Hematopoietic multipotent progenitor cell treated with erythropoietin and hydrocortisone succinate and interleukin-3 and kit ligand, for 8 days (in vitro differentiated cells): ENCODE data around the gene SPEF2.
A peak's percentile ranks its signal among the peaks of the same experiment; 100 is the strongest.

Experiments
- DNase-seq: peaks from one replicate; pipeline ENCODE4 v3.0.0-alpha.2; 2015

The SPEF2 gene

GRCh38 chr5:35789732-35790456, 172.2 kb downstream of the SPEF2 start:
- DNase-seq, result no peak

GRCh38 chr5:35790457-35790822, 172.8 kb downstream of the SPEF2 start:
- no peak for DNase-seq

DNA sequence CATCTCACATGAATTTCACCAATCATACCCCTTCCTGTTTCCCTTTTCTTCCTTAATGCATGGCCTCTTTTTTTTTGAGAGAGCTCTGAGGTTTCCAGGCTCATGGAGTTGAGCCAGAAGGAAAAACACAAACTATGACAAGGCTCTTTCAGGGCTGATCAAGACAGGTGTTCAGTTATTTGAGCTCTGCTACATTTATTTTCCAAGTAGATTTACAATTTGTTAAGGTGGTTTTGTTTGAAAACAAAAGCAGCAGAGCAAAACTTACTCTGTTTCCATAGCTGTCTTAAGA, 176.6 kb downstream of the SPEF2 start:
- DNase-seq, result no peak

DNA sequence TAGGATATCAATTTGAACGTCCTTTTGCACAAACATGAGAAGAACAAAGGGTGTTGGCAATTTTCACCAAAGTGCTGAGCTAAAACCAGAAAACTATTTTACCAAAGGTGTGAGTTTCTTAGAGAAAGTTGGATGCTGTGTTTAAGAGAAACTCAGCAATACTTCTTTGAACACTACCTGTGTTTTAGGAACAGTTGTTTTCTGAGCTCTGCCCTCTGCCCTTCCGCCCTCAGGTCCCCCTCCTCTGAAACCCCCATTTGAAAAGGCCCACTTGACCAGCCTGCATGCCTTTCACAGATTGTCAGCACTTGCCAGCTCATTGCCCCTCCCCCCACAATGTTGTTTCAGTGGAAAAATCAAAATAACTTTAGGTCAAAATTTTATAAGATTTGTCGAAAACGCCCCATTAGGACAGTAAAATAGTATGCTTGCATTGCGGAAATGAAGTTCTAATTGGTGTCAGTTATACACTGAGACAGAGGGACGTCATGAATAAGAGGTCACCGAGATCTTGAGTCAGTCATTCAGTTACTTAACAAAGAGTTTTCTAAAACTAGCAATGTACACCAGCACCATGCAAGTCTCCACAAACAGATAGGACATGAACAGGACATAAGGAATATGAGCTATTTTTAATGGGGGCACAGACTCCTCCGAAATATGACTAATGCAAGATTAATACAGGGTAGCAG, 177.2 kb downstream of the SPEF2 start:
- no peak for DNase-seq

DNA sequence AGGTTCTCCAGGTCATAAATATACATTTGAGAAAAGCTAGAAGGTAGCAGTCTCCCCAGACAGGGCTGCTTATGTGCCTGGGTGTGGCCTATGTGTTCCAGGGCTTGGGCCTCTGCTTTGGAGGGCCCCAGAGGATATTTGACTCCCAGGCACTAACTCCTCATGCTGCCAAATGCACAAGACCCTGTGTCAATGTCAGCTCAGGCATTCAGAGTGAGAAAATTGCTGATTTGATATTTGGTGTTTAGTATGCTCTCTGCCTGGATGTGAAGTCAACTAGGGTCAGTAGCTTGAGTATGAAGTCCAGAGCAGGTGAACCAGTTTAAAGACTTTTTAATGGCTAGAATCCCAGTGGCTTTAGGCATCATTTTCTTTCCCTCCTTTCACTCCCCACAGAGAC, 181.5 kb downstream of the SPEF2 start:
- DNase-seq, result no peak

- no peak for DNase-seq
Observed at GRCh38 chr5:35799753-35800152, 182.1 kb downstream of the SPEF2 start.

DNA sequence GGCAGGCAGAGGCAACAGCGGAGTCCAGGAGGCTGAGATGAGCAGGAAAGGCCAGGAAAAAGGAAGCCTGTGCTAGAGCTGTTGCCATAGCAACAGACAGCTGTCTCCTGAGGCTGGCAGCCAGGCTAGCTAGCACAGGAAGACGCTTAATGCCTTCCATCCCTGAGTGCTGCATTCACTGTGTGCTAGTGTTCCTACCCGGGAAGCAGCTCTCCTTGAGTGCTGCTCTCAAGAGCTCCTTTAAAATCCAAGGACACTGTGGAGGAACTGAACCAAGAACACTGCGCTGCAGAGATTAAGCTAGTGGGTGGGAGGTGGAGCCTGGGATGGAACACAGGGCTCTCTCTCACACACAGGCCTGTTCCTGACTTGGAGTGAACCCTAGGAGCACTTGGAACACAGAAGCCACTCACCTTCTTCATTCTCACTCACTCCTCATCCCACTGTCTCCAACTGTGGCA, 185.6 kb downstream of the SPEF2 start:
- DNase-seq, result no peak

- peak; percentile 6 for DNase-seq
Observed at GRCh38 chr5:35804201-35804653, 186.6 kb downstream of the SPEF2 start.

DNA sequence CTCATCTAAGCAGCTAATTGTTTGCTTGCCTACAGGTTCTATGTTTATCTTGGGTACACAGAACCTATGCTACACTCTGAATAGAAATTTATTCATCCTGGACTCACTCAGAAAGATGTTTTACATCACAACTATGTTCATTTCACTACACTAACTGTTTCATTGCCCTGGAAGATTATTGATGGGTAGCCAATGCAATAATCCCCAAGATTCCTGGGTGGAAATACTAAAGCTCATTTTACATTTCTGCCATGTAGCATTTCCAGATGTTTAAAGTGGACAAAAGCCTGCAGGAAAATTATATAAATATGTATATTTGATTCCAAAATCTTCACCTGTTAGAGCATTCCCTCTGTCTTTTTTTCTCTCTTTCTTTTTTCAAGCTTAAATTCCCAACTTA, 187.2 kb downstream of the SPEF2 start:
- no peak for DNase-seq

GRCh38 chr5:35810601-35811000, 192.9 kb downstream of the SPEF2 start:
- DNase-seq, result no peak

DNA sequence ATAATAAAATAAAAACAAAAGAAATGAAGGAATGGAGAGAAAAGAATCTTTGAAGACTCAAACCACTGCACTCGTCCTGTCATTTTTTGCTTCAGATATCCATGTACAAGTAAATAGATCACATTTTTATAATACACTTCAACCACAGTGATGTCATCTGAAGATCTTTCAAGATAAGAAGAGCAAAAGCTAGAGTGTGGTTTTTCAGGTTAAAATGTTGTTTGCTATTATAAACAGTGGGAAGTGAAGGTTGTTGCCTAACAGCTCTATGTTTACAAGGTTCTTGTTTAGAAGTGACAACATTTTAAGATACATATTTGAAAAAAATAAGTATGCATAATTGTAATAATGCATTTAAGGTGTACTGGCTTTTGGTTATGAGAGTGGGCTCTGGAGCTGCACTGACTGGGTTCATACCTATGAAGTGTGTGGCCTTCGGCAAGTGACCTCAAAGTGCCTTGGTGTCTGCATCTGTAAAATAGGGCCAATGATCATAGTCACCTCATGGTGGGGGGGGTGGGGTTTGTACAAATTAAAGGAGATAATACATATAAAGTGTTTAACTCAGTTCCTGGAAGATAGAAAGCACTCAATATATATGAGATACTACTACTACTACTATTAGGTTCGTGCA, 193.6 kb downstream of the SPEF2 start:
- DNase-seq, result no peak

DNA sequence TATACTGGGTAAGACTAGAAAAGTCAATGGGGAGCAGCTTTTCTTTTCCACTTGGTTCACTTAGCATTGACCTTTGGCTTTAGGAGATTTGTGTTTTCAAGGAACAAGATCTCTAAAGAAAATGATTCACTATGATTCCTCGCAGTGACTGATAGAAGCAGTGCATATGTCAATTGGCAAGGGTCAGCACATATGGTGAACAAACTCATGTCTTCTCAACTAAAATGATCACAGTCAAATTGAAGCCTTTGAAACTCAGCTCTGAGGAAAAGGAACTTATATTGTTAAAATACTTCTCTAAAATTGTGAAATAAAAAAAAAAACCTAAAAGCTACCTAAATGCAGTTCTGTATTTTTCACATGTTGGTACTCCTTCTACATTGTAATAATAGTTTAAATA, 195.9 kb downstream of the SPEF2 start:
- no peak for DNase-seq

GRCh38 chr5:35815089-35815936, 197.7 kb downstream of the SPEF2 start:
- DNase-seq, result peak; percentile 50

GRCh38 chr5:35816881-35817521, 199.3 kb downstream of the SPEF2 start:
- no peak for DNase-seq

- no peak for DNase-seq
Observed at GRCh38 chr5:35819026-35819425, 201.4 kb downstream of the SPEF2 start.

DNA sequence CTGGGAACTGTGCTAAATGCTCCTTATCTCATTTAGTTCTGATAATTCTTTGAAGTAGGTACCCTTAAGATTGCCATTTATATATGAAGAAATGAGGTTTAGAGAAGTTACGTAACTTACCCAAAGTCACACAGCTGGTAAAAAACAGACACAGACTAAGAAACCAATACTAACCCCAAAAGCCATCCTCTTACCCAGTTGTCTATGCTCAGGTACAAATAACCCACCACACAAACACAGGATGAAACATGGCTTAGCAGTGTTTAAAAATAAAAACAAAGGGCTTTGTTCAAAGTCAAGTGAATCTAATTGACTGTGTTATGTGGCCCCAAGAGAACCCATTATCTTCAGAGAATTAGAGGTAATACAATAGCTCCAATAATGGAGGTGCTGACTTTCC, 202.0 kb downstream of the SPEF2 start:
- DNase-seq, result no peak

- DNase-seq, result no peak
Observed at GRCh38 chr5:35820735-35821134, 203.1 kb downstream of the SPEF2 start.

- no peak for DNase-seq
Observed at GRCh38 chr5:35821513-35821912, 203.8 kb downstream of the SPEF2 start.

DNA sequence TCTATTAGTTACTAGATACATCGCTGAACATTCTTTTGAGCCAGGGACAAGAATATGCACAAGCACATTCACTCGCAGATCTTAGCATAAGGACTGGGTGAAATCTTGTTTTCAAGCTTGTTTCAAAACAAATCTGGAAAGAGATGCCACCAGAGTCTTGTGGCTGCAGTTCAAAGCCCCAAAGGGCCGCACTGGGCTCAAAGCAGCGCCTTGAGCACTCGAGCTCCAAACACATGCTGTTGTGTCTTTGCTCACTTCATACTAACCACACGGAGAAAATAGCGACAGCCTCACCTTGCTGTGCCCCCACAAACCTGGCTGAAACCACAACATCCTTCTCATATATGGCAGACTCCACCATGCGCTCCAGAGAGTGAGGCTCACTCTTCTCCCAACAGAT, 204.8 kb downstream of the SPEF2 start:
- no peak for DNase-seq

DNA sequence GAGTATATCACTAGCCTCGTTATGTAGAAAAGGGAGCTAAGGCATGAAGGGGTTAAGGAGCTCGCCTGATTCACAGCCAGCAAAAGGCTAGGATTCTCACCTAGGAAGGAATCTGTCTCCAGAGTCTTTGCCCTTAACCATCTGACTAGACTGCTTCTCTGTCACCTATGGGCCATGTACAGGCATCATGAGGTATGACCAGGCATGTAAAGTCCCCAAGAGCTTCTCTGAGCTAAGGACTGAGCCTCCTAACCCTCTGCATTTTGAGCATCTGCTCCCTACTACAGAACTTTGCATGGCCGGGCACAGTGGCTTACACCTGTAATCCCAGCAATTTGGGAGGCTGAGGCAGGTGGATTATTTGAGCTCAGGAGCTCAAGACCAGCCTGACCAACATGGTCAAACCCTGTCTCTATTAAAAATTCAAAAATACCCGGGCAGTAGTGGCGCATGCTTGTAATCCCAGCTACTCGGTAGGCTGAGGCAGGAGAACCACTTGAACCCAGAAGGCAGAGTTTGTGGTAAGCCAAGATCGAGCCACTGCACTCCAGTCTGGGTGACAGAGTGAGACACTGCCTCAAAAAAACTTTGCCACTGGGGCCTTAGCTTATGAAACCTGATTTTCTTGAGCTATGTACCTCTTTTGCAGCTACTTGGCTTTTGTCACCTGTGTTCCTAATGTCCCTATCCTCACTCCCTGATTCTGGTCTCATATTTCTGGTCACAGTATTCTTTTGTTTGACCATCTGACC, 205.9 kb downstream of the SPEF2 start:
- DNase-seq, result no peak

DNA sequence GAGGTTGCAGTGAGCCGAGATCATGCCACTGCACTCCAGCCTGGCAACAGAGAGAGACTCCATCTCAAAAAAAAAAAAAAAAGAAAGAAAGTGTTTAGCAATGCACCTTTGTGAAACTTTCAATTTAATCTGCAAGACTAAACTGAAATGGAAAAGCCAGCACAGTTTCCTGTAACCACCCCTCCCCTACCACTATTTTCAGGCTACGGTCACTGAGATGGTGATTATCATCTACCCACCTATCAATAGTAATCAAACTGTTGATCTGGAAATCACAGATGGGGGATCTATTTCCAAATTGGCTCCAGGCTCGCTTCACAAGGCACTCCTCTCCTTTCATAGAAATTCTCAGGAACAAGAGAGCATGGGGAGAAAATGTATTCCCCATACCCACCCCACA, 208.4 kb downstream of the SPEF2 start:
- no peak for DNase-seq

DNA sequence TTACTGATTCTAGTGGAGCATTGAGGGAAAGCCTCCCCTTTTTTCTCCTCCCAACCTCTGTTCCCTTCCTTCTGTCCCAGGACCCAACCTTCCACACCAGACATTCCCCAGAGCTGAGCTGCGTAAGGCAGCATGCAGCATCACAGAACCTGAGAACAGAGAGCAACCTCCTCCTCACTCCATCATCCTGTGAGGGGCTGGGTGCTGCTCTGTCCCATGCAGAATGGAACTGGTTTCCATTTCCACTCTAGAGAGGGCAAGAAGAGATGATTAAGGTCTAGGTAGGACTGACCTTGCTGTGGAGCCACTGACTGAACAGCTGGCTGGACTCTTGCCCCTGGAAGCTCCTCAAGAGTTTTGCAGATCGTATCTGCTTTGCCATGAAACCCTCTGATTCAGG, 208.9 kb downstream of the SPEF2 start:
- no peak for DNase-seq
